HPDE6-E6E7 (cell line): ENCODE measurements around the gene SLC1A6.
"Not testable (repeated sequence)": the region's sequence is repeated elsewhere in the genome, so short reads cannot be mapped to it uniquely, and the experiment has no call there.

Experiments
- DNase-seq: peaks from one replicate; pipeline ENCODE4 v3.0.0; 2011; ENCODE audit warnings: missing footprints; ENCODE audit errors: extremely low spot score

Gene SLC1A6

DNA sequence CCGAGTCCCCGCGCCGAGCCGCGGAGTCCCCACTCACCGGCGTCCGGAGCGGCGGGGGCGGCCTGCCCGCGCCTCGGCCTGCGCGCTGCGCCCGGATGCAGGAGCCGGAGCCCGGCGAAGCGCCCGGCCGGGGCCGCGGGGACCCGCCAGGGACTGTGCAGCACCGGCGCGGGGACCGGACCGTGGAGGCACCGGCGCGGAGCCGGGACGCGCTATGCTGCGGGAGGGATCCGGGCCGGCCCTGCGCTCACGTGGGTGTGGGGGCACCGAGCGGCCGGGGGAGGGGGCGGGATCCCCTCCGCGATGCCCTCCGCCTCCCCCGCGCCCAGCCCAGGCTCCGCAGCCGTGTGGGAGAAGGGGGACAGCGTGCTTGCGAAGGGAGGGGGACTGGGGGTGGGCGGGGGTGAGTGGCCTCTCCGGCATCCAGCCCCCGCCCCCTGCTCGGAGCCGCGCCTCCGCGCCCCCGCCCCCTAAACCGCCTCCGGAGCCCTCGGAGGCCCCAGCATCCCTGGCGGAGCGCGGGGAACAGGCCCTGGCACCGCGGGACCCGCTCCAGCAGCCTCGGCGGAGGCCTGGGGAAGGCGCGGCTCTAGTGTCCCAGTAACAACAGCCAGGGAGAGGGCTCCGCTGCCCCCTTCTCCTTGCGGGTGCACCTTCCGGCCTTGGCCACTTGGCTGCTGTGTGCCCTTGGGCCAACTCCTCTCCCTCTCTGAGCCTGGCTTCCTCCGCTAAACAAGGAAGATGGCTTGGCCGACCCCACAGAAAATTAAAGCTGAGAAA lies at the start of gene SLC1A6:
Gene SLC1A6 (minus strand): TSS at position 389 of the 780 bp plus-strand sequence. CDS start 6,954 bp downstream, outside the sequence.
- no peak for DNase-seq

DNA sequence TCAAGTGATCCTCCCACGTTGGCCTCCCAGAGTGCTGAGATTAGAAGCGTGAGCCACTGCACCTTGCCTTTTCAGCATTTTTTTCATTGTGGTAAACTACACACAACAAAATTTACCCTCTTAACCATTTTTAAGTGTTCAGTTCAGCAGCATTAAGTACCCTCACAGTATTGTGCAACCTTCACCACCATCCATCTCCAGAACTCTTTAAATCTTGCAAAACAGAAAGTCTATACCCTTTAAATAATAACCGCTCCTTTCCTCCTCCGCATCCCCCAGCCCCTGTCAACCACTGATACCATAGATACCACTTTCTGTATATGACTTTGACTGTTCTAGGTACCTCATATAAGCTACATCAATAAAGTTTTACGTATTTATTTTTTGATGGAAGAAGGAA lies 48.8 kb upstream of the SLC1A6 start:
- no peak for DNase-seq

DNA sequence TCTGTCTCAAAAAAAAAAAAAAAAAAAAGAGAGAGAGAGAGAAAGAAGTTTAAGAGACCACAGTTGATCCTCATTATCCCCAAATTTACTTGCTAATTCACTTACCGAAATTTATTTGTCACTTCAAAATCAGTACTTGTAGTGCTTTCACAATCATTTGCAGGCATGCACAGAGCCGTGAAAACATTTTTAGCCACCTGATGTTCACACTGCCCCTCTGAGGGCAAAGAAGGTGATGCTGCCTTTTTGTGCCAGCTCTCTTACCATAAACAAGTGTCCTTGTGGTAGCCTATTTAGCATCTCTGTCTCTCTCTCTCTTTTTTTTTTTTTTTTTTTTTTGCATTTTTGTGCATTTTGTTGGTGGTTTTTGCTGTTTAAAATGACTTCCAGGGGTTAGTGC lies 45.6 kb upstream of the SLC1A6 start:
- no peak for DNase-seq

DNA sequence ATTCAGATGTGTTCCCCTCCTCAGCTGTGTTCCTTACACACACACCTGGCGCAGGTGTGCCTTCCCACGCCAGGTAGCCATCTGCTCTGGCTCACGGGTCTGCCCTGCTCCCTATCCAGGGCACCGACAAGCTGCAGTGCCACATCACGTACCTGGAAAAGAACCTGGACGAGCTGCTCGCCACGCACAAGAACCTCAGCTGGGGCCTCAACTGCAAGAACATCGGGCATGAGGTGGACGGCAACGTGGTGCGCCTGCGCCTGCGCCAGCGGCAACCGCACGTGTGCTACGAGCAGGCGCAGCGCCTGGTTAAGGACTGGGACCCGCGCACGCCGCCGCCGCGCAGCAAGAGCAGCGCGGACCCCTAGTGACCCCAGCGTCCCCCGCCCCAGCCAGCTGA lies 43.1 kb upstream of the SLC1A6 start:
- DNase-seq = no peak

DNA sequence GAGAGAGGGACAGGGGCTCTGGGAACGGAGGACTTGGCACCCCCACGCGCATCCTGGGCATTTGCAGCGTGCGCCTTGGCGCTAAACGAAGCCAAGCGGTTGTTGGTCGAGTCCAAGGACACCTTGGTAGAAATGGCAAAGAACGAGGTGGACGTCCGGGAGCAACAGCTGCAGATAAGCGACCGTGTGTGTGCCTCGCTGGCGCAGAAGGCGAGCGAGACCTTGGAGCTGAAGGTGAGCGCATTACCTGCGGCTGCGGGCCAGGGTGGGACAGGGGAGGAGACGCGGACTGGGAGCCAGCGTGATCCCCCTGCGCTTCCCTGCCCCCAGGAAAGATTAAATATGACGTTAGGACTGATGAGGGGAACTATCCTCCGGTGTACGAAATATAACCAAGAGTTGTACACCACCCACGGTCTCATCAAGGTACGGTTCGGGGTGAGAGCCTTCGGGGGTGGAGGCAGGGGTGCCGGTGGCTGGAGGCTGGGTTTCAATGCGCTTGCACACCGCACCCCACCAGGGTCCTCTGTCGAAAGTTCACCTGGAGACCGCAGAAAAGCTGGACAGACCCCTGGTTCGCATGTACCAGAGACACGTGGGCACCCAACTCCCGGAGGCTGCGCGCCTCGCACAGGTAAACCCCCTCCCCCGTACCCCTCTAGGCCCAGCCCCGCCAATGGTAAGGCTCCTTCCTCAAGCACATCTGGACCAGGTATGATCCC lies 41.8 kb upstream of the SLC1A6 start:
- DNase-seq = no peak

DNA sequence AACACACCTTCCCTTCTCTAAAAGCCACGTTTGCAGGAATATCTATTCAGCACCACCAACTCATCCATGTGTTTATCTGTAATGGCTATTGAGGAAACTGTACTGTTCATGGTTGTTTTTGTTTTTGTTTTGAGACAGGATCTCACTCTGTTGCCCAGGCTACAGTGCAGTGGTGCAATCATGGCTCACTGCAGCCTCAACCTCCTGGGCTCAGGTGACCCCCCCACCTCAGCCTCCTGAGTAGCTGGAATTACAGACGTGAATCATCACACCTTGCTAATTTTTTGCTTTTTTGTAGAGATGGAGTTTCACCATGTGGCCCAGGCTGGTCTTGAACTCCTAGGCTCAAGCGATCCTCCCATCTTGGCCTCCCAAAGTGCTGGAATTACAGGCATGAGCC lies 39.2 kb upstream of the SLC1A6 start:
- DNase-seq = not testable (repeated sequence)

DNA sequence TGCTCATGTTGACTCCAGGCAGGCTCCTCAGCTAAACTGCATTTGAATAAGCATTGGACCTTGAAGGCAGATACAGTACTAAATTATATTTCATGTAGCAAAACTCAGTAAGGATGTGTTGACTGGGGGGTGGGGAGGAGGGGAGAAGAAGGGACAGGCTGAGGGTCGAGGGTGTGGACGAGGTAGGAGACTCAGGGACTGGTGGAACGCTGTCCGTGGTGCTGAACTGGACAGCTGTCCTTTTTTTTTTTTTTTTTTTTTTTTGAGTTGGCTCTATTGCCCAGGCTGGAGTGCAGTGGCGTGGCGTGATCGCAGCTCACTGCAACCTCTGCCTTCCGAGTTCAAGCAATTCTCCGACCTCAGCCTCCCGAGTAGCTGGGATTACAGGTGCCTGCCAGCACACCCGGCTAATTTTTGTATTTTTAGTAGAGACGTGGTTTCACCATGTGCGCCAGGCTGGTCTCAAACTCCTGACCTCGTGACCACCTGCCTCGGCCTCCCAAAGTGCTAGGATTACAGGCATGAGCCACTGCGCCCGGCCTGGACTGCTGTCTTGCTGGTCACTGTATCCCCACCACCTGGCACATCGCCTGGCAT lies 36.4 kb upstream of the SLC1A6 start:
- DNase-seq = no peak

DNA sequence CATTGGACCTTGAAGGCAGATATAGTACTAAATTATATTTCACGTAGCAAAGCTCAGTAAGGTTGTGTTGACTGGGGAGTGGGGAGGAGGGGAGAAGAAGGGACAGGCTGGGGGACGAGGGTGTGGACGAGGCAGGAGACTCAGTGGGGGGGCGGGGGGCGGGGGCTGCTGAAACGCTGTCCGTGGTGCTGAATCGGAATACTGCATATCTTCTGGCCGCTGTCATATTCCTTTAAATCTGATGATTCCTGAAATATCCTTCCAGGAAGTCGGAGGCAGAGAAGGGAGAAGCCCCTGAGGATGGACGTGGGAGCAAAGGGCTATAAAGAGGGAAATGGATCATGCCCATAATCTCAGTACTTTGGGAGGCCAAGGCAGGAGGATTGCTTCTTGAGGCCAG lies 34.9 kb upstream of the SLC1A6 start:
- no peak for DNase-seq

DNA sequence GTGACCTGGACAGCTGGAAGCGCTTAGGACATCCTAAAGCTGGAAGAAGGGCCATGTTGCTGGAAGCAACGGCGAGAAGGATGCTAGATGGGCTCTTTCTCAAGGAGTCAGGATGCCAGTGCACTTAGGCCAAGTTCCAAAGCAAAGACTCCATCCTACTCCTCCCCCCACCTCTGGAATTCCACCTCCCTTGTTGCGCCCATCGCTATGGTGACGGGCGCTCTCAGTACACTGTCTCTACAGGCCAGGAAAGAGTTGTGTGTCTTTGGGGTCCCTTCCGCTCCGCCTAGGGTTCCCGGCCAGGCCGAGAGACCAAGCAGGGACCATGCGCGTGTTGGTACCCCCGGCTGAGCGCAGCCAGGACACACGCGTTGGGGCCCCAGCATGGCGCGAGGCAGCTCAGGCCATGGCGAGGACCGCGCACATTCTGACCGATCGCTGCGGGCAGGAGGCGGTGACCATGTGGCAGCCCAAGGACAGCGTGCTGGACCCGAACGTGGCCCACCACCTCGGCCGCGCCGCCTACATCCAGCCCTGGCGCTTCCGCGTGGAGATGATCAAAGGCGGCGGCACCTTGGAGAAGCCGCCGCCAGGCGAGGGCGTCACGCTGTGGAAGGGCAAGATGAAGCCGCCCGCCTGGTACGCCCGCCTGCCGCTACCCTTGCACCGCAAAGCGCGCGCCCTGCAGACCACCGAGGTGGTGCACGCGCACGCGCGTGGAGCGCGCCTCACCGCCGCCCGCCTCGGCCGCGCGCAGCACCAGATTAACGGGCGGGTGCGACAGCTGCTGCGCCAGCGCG lies 31.0 kb upstream of the SLC1A6 start:
- DNase-seq = no peak

DNA sequence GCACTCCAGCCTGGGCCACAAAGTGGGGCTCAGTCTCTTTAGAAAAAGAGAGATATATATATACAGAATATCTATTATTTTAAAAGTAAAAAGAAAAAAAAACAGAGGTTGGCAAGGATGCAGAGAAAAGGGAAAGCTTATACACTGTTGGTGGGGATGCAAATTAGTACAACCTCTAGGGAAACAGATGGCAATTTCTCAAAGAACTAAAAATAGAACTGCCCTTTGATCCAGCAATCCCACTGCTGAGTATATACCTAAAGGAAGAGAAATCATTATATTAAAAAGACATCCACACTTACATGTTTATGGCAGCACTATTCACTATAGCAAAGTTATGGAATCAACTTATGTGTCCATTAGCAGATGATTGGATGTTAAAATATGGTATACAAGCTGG lies 28.6 kb upstream of the SLC1A6 start:
- no peak for DNase-seq

DNA sequence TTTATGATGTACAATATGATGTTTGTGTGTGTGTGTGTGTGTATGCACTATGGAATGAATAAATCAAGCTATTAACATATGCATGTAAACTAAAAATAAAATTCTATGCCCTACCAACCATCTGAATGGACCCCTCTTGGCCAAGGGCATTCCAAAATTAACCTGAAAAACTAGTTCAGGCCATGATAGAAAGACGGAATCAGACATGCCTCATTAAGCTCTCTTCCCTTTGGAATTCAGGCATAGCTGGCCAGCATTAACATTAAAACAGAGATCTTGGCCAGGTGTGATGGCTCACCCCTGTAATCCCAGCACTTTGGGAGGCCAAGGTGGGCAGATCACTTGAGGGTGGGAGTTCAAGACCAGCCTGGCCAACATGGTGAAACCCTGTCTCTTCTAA lies 18.3 kb upstream of the SLC1A6 start:
- no peak for DNase-seq

DNA sequence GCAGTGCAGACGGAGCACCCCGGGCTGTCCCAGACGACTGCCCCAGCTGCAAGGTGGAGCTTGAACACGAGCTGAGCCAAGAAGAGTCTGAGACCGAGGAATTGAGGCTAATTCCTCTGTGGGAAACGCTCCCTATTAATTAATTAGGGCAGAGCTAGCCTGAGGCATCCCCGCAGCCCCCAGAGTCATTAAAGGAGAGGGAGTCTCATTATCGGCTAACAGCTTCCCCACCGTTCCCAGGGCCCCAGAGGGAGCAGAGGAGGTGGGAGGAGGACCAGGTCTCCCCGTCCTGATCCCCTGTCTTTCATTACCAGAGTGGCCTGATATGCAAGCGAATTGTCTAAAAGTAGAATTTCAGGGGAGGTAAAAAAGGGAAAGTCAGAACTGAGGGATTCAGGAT lies 13.1 kb upstream of the SLC1A6 start:
- DNase-seq = no peak

DNA sequence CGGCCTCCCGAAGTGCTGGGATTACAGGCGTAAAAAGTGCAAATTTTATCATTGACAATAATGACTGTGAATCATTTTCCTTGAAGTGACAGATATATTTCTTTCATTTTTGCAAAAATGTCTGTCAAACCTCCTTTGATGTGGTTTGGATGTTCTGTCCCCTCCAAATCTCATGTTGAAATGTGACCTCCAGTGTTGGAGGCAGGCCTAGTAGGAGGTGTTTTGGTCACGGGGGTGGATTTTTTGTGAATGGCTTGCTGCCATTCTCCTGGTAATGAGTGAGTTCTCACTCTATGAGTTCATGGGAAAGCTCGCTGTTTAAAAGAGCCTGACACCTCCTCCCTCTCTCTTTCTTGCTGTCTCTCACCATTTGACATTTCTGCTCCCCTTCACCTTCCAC lies 5.5 kb upstream of the SLC1A6 start:
- no peak for DNase-seq

DNA sequence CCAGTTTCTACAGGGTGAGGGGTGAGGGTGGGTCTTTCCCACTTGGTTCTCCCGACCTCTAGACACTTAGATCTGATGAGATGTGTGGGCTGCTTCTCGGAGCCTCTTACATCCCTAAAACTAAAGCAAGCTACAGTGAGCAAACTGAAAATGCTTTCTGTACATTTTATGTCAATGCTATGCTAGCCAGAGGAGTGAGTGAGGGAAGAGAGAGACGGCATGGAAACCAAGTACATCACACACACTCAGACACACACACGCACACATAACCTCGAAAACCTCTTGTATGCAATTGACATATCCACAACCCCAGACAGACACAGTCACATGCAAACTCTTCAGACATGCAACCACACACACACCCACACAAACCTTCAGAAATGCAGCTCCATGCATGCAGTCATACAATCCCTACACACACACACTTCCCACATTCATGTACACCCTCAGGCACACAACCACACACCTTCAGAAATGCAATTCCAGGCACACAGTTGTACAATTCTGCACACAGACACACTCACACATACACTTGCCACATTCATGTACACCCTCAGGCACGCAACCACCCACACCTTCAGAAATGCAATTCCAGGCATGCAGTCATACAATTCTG lies 1.4 kb downstream of the SLC1A6 start:
- no peak for DNase-seq

DNA sequence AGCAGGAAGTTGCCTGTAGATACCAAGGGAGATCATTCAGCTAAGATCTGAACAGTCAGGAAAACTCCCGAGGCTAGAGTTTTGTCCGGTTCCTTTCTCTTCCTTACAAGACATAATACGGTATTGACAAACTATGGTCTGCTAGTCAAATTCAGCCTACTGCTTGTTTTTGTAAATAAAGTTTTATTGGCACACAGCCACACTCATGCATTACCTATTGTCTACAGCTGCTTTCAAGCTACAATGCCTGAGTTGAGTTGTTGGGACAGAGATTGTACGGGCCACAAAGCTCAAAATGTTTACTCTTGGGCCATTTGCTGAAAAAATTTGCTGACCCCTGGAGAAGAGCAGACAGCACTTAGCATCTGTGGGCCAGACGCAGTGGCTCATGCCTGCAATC lies 2.5 kb downstream of the SLC1A6 start:
- no peak for DNase-seq

DNA sequence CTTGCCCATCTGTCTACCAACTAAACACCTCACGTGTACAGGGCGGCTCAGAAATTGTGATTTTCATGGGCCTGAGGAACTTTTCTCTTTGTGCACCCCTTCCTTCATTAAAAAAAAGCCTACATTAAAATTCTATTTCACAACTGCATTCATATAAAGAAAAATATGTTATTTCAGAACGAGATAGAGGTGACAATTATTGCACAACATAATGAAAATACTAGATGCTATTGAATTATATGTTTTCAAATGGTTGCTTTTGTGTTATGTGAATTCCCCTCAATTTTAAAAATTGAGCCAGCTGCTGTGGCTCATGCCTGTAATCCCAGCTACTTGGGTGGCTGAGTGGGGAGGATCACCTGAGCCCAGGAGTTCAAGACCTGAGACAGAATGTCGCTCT lies 5.2 kb downstream of the SLC1A6 start:
- no peak for DNase-seq

DNA sequence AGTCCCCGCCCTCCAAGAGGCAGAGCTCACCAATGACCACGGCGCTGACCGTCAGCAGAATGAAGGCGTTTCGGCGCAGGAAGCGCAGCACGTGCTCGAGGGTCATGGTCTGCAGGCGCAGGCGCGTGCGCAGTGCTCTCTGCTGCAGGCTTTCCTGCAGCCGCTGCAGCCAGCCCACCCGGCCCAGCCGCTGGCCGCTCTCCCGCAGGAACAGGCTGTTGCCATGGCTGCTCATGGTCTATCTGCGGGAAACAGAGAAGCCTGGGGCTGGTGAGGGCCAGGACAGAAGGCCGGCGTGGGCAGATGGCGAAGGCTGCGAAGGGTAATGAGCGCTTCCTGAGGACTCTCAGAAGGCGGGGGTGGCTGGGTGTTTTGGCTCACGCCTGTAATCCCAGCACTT lies 7.0 kb downstream of the SLC1A6 start:
- no peak for DNase-seq

DNA sequence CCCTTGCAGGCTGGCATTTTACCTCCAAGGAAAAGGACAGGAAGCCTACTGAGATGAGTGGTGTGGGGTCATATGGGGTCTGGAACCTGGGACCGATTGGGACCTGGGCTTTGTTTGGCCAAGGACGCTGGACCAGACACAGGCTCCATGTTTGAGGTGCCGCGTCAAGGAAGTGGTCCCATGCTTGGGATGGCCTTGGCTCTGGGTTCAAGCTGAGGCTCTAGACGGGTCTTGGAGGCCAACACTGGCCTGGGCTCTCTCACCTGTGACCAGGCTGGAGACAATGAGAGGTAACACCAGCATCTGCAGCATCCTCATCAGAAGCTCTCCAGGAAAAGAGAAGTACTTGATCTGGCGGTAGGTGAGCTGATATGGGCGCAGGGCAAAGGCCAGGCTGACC lies 8.2 kb downstream of the SLC1A6 start:
- no peak for DNase-seq

DNA sequence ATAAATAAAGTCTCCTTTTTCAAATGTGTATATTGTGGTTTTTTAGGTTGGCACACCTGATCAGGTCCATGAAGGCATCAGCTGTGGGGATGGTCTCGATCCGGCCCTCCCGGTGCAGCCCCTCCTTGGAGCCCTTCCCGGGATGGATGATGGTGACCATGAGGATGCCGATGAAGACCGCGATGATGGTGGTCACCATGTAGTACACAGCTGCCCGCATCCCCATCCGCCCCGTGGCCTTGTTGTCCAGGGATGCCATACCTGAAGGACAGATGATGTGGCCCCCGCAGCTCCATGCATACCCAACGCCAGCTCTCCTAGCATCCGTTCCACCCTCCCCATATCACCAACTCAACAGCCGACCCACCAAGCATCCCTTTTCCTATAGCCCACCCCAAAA lies 11.4 kb downstream of the SLC1A6 start:
- DNase-seq = no peak

DNA sequence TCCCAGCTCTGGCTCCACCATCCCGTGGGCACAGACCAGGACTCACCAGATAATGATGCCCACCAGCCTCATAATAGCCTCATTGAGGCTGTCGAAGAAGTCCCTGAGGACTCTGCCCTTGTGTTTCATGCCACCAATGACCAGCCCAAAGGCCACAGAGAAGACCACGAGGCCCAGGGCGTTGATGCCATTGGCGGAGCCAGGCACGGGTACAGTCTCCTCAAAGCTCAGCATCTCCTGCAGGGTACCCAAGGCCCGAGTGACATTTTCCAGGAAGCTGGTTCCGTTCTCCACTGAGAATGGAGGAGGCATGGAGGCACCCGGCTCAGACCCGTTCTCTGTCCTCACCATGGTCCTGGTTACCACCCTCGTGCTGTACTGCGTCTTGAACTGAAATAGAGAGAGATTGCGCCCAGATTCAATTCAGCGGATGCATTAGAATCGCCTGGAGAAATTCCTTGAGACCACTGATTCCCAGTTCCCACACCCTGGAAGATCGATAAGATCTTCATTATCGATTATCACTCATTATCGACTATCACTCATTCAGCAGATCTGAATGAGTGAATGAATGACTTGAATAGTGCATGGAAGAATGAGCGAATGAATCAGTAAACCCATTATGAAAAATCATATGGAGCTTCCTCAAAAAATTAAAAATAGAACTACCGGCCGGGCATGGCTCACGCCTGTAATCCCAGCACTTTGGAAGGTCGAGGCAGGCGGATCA lies 17.5 kb downstream of the SLC1A6 start:
- no peak for DNase-seq

DNA sequence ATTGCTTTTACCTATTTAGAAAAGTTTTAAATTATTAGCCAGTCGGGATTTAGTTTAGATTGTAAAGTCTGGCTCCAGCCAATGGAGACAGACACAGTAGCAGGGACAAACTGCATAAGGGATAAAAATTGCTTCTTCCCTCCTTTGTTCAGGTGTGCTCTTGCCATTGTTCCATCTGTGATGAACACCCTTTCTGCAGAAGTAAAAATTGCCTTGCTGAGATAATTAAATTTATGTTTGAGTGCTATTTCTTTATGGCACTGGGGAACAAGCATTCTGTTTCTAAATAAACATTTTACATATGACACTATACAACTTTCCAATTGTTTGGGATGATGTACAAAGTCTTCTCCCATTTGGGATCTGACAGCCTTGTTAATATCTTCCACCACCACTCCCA lies 20.4 kb downstream of the SLC1A6 start:
- no peak for DNase-seq
